HCT116 (cell line): ENCODE results near the gene CPT1C. TPM values are rescaled to one million over a fixed set of nuclear protein-coding genes. Genes with fewer than 3 reads are reported as not detected.

Source experiments
- ATAC-seq: fragments of 200-7000 bp; cut with Tn5 transposase; 2 replicates; pipeline ENCODE4 v1.9.1; 2020; ENCODE audit warnings: mild to moderate bottlenecking, moderate library complexity
- BruUV-seq: library from RNA; stranded (reverse); fragments of 400-500 nt; replicated peaks from 2 replicates; lab custom pipeline; 2021; lab: Mats Ljungman, UMichigan
- CTCF ChIA-PET: fragments of 300-600 bp; sonication (Branson Sonifier 250); formaldehyde crosslinking; loops from one replicate; lab custom pipeline; 2021; ENCODE audit warnings: antibody characterized with exemption; lab: Charles Lee
- POLR2A ChIA-PET: fragments of 300-600, 350-600 bp; sonication (Branson Sonifier 250); formaldehyde crosslinking; loops from one replicate; lab custom pipeline; 2021; ENCODE audit warnings: antibody characterized with exemption; lab: Charles Lee
- RAD21 ChIA-PET, 2 experiments: fragments of 300-600 bp; sonication (Branson Sonifier 250); formaldehyde crosslinking; loops; one replicate each; lab custom pipeline; 2023; ENCODE audit warnings: low total read pairs in 2 of 2; ENCODE audit not compliant: uncharacterized antibody in 2 of 2, unreplicated experiment in 2 of 2, low non-redundant PET in 1 of 2; lab: Charles Lee
- DNase-seq: peaks from one replicate; pipeline ENCODE4 v3.0.0-alpha.2; 2010; ENCODE audit warnings: low read depth, low spot score
- H2AFZ ChIP-seq: fragments of 200-600 bp; shearing (Covaris generic), sonication (generic); 2 replicates; pipeline ENCODE4 v1.6.1; 2017; ENCODE audit warnings: low read depth, mixed run types, mixed read lengths, antibody characterized with exemption, low read length; ENCODE audit not compliant: poor library complexity, severe bottlenecking
- H3K27ac ChIP-seq: 2 replicates; pipeline ENCODE4 v1.5.1; 2012; ENCODE audit warnings: low read depth, low read length
- H3K27me3 ChIP-seq: fragments of 200-600 bp; sonication (generic); 2 replicates; pipeline ENCODE4 v1.6.1; 2016; ENCODE audit warnings: mixed run types, low read length, mixed read lengths; ENCODE audit not compliant: insufficient read depth
- H3K36me3 ChIP-seq, 2 experiments: fragments of 200-500 bp in 1 of 2; fragments of 200-600 bp in 1 of 2; sonication (Bioruptor generic) in 1 of 2; sonication (generic) in 1 of 2; 2 replicates each; pipeline versions ENCODE4 v1.5.1 to v1.6.1; 2014 to 2016; ENCODE audit warnings: low read length in 2 of 2, inconsistent platforms in 1 of 2, mixed read lengths in 1 of 2, mixed run types in 1 of 2; ENCODE audit not compliant: insufficient read depth in 2 of 2, control insufficient read depth in 1 of 2
- H3K4me1 ChIP-seq, 2 experiments: fragments of 200-600 bp in 1 of 2; sonication (generic) in 1 of 2; 2 replicates each; pipeline versions ENCODE4 v1.5.1 to v1.6.1; 2012 to 2017; ENCODE audit warnings: low read length in 2 of 2, inconsistent platforms in 1 of 2, mild to moderate bottlenecking in 1 of 2, mixed read lengths in 1 of 2, mixed run types in 1 of 2, moderate library complexity in 1 of 2; ENCODE audit not compliant: insufficient read depth in 2 of 2, control insufficient read depth in 1 of 2
- H3K4me2 ChIP-seq: fragments of 200-600 bp; sonication (generic); 2 replicates; pipeline ENCODE4 v1.6.1; 2017; ENCODE audit warnings: mixed run types, low read length, mixed read lengths
- H3K4me3 ChIP-seq, 2 experiments: fragments of 200-600 bp in 1 of 2; sonication (generic) in 1 of 2; replicated peaks in 1 of 2; 2 replicates each; pipeline ENCODE4 v1.5.1; 2011 to 2016; ENCODE audit warnings: low read length in 2 of 2, control low read depth in 1 of 2, low read depth in 1 of 2, mild to moderate bottlenecking in 1 of 2, mixed read lengths in 1 of 2, mixed run types in 1 of 2
- H3K79me2 ChIP-seq: fragments of 200-600 bp; sonication (generic); 2 replicates; pipeline ENCODE4 v1.6.1; 2017; ENCODE audit warnings: mild to moderate bottlenecking, mixed run types, low read length, moderate library complexity, mixed read lengths; ENCODE audit not compliant: insufficient read depth
- H3K9ac ChIP-seq: fragments of 200-600 bp; sonication (generic); 2 replicates; pipeline ENCODE4 v1.6.1; 2016; ENCODE audit warnings: low read length, mixed read lengths
- H3K9me2 ChIP-seq: fragments of 200-600 bp; sonication (generic), shearing (Covaris generic); 2 replicates; pipeline ENCODE4 v1.6.1; 2017; ENCODE audit warnings: mixed run types, mild to moderate bottlenecking, moderate library complexity; ENCODE audit not compliant: insufficient read depth
- H3K9me3 ChIP-seq, 2 experiments: fragments of 200-500 bp in 1 of 2; fragments of 200-600 bp in 1 of 2; sonication (Bioruptor generic) in 1 of 2; sonication (generic) in 1 of 2; 2 replicates each; pipeline ENCODE4 v1.6.1; 2014 to 2017; ENCODE audit warnings: low read length in 2 of 2, mixed read lengths in 2 of 2, inconsistent platforms in 1 of 2, low read depth in 1 of 2, mild to moderate bottlenecking in 1 of 2, mixed run types in 1 of 2, moderate library complexity in 1 of 2; ENCODE audit not compliant: control insufficient read depth in 1 of 2, insufficient read depth in 1 of 2
- H4K20me1 ChIP-seq: fragments of 200-600 bp; sonication (generic), shearing (Covaris generic); 2 replicates; pipeline ENCODE4 v1.6.1; 2017; ENCODE audit warnings: mixed run types, mild to moderate bottlenecking, moderate library complexity; ENCODE audit not compliant: insufficient read depth
- ELF1 ChIP-seq: IDR thresholded peaks from 2 replicates; pipeline ENCODE4 v1.6.1; 2012; ENCODE audit warnings: low read depth, borderline replicate concordance
- EZH2 ChIP-seq: fragments of 200-600 bp; sonication (generic); IDR thresholded peaks from 2 replicates; pipeline ENCODE4 v1.6.1; 2017; ENCODE audit warnings: antibody characterized with exemption, mixed run types
- JUND ChIP-seq: IDR thresholded peaks from 2 replicates; pipeline ENCODE4 v1.6.1; 2012
- RAD21 ChIP-seq: IDR thresholded peaks from 2 replicates; pipeline ENCODE4 v1.6.1; 2012; ENCODE audit warnings: low read depth, mild to moderate bottlenecking
- SP1 ChIP-seq: IDR thresholded peaks from 2 replicates; pipeline ENCODE4 v1.6.1; 2012; ENCODE audit warnings: low read depth
- TCF7L2 ChIP-seq: IDR thresholded peaks from 2 replicates; pipeline ENCODE4 v1.7.0; 2011; ENCODE audit warnings: borderline replicate concordance, inconsistent platforms; ENCODE audit not compliant: insufficient read depth, insufficient read length; ENCODE audit errors: extremely low read depth
- intact Hi-C: fragments of 100-400 bp; cut with micrococcal nuclease; formaldehyde crosslinking; loops from 2 replicates; pipeline ENCODE4 v1.10.0; 2022
- total RNA-seq: library from RNA; stranded (reverse); gene quantifications from one replicate; pipeline ENCODE4 v1.2.1, GENCODE V29; 2021; ENCODE audit not compliant: unreplicated experiment
- TF ChIP-seq, protein P1 (sequence below), 3 experiments: fragments of 200-600 bp in 1 of 3; sonication (generic) in 1 of 3; IDR thresholded peaks in 2 of 3; conservative IDR thresholded peaks in 1 of 3; 2 replicates each; pipeline ENCODE4 v1.5.1; 2012 to 2017; ENCODE audit warnings: low read depth in 2 of 3, low read length in 2 of 3, antibody characterized with exemption in 1 of 3, borderline replicate concordance in 1 of 3, control low read depth in 1 of 3, mild to moderate bottlenecking in 1 of 3, mixed read lengths in 1 of 3, mixed run types in 1 of 3, moderate library complexity in 1 of 3; ENCODE audit not compliant: insufficient read depth in 1 of 3
- TF ChIP-seq, protein P2 (sequence below): IDR thresholded peaks from 2 replicates; pipeline ENCODE4 v1.6.1; 2012
- TF ChIP-seq, protein P3 (sequence below): IDR thresholded peaks from 2 replicates; pipeline ENCODE4 v1.6.1; 2011; ENCODE audit warnings: mild to moderate bottlenecking, low read length, moderate library complexity; ENCODE audit not compliant: insufficient replicate concordance; ENCODE audit errors: extremely low read depth

CPT1C gene
- total RNA-seq, 1 experiment from 2014 or later: 12.0 TPM

DNA sequence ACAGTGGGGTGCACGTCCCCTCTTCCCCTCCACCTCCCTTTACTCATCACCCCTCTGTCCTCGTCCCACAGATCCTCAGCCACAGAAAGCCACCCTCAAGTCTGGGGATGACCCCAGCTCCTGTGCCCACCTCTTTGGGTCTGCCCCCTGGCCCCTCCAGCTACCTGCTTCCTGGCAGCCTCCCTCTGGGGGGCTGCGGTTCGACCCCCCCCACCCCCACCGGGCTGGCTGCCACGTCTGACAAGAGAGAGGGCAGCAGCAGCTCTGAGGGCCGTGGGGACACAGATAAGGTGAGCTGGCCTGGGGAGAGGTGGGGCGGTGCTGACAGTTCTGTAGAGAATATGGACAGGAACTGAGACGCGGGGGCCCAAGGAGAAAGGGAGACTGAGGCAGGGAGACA is 36.3 kb upstream of the CPT1C start (continued):
- no peak for TF ChIP-seq ELF1

DNA sequence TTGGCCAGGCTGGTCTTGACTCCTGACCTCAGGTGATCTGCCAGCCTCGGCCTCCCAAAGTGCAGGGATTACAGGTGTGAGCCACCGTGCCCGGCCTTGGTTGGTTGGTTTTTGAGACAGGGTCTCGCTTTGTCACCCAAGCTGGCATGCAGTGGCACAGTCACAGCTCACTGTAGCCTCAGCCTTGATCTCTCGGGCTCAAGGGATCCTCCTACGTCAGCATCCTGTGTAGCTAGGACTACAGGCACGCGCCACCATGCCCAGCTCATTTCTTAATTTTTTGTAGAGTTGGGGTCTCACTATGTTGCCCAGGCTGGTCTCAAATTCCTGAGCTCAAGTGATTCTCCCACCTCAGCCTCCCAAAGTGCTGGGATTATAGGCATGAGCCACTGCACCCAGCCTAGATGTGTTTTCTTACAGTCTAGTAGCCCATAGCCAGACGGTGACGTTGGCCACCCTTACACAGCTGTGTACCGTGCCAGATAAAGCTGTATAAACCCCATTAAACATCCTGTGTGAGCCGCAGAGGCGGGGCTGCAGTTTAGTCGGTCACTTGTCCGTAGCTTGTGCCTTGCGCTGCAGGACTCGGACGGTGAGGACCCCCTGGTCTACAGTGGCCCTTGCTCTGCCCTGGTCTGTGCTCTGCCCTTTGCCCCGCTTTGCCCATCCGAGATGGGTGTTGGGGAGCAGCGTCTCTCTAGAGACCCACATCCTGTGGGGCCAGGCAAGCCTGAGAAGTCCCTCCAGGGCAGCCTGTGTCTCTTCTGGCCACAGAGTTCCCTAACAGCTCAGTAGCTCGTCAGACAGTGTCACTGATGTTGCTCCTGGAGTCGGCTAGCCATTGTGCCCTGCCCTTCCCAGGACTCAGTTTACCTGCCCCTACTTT is 35.1 kb upstream of the CPT1C start:
- Histone ChIP-seq H3K27me3 (no peaks in the 10 kb centered on the region), H3K27ac (no peak overlapping the region), H4K20me1 (no peaks in the 10 kb centered on the region), H3K4me3 (no peak overlapping the region), H3K9me3 (no peaks in the 10 kb centered on the region), H3K36me3 (peaks cover 35 to 56% of the 10 kb centered on the region in 2 experiments; a peak in 3 of 4 replicates), H2AFZ (no peak overlapping the region), H3K9ac (no peak overlapping the region), H3K79me2 (peaks cover 8% of the 10 kb centered on the region; the same call in 1 of the 2 replicates), H3K4me1 (no peaks in the 10 kb centered on the region), H3K9me2 (no peaks in the 10 kb centered on the region)
- ChIA-PET POLR2A (interaction anchor here (0.6 to 1.8 kb wide), 4 partner anchors 9 to 213 kb away, joined by 3 to 5 read pairs (median 4); partner anchors contain the start of genes RRAS and SCAF1), RAD21 (no interaction called here), CTCF (no interaction called here)
- ATAC-seq: no peak
- no peak for DNase-seq
- intact Hi-C loops: no loop called here
- no TSS peak for BruUV-seq
- TF ChIP-seq EZH2: no peak
- TF ChIP-seq SP1: no peak
- TF ChIP-seq, protein P1, sequence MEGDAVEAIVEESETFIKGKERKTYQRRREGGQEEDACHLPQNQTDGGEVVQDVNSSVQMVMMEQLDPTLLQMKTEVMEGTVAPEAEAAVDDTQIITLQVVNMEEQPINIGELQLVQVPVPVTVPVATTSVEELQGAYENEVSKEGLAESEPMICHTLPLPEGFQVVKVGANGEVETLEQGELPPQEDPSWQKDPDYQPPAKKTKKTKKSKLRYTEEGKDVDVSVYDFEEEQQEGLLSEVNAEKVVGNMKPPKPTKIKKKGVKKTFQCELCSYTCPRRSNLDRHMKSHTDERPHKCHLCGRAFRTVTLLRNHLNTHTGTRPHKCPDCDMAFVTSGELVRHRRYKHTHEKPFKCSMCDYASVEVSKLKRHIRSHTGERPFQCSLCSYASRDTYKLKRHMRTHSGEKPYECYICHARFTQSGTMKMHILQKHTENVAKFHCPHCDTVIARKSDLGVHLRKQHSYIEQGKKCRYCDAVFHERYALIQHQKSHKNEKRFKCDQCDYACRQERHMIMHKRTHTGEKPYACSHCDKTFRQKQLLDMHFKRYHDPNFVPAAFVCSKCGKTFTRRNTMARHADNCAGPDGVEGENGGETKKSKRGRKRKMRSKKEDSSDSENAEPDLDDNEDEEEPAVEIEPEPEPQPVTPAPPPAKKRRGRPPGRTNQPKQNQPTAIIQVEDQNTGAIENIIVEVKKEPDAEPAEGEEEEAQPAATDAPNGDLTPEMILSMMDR (IDR thresholded peaks at IDR 0.05 in 2 of 3, conservative IDR thresholded peaks at IDR 0.05 in 1 of 3; ENCODE audit: borderline replicate concordance in 1 of 3, insufficient read depth in 1 of 3, low read depth in 2 of 3, low read length in 2 of 3): no peak
- TF ChIP-seq, protein P2, sequence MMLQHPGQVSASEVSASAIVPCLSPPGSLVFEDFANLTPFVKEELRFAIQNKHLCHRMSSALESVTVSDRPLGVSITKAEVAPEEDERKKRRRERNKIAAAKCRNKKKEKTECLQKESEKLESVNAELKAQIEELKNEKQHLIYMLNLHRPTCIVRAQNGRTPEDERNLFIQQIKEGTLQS: no peak
- TF ChIP-seq TCF7L2: no peak
- no peak for TF ChIP-seq RAD21
- TF ChIP-seq, protein P3, sequence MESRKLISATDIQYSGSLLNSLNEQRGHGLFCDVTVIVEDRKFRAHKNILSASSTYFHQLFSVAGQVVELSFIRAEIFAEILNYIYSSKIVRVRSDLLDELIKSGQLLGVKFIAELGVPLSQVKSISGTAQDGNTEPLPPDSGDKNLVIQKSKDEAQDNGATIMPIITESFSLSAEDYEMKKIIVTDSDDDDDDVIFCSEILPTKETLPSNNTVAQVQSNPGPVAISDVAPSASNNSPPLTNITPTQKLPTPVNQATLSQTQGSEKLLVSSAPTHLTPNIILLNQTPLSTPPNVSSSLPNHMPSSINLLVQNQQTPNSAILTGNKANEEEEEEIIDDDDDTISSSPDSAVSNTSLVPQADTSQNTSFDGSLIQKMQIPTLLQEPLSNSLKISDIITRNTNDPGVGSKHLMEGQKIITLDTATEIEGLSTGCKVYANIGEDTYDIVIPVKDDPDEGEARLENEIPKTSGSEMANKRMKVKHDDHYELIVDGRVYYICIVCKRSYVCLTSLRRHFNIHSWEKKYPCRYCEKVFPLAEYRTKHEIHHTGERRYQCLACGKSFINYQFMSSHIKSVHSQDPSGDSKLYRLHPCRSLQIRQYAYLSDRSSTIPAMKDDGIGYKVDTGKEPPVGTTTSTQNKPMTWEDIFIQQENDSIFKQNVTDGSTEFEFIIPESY: no peak
- no peak for TF ChIP-seq JUND
- TF ChIP-seq, all 23 proteins: peak for 0
- H3K4me2 ChIP-seq: no peak overlapping the region
